ENCODE results near the gene VPS26C. TPM values are rescaled to one million over a fixed set of nuclear protein-coding genes. Genes with fewer than 3 reads are reported as not detected.
A peak's percentile ranks its signal among the peaks of the same experiment; 100 is the strongest.

The VPS26C gene
- total and polyA plus RNA-seq, 10 of the 15 experiments (the other 5 are each of a cell fraction or from before 2014, with no cell fraction given): 32.5 to 65.1 (median 48.0) TPM

GRCh38 chr21:37208056-37208721, 58.9 kb downstream of the VPS26C start (continued):
- TF ChIP-seq ZBTB40 (IDR thresholded peaks at IDR 0.05; ENCODE audit: borderline replicate concordance) (no peak; the same call in 1 of the 2 replicates), HDGF (IDR thresholded peaks at IDR 0.05) (peak; percentile 89), POLR2AphosphoS5 (IDR thresholded peaks at IDR 0.05; ENCODE audit: low read length) (peak; percentile 70), NFXL1 (IDR thresholded peaks at IDR 0.05; ENCODE audit: borderline replicate concordance) (no peak), FOS (IDR thresholded peaks at IDR 0.05; ENCODE audit: borderline replicate concordance, extremely low read depth, insufficient read length) (no peak), NBN (IDR thresholded peaks at IDR 0.05) (peak; percentile 31; the same call in 1 of the 2 replicates), IRF3 (IDR thresholded peaks at IDR 0.05) (no peak), TCF12 (IDR thresholded peaks at IDR 0.05; ENCODE audit: low read depth, low read length) (0 out of 2 replicates have a peak, but pooled peaks have one; percentile 34), CBX5 (IDR thresholded peaks at IDR 0.05; ENCODE audit: low read depth) (no peak), YBX1 (IDR thresholded peaks at IDR 0.05) (no peak), SIX5 (IDR thresholded peaks at IDR 0.05; ENCODE audit: low read depth, low read length, severe bottlenecking) (no peak), FOXM1 (IDR thresholded peaks at IDR 0.05; ENCODE audit: low read depth, low read length) (no peak), MTA3 (IDR thresholded peaks at IDR 0.05; ENCODE audit: borderline replicate concordance, low read length) (peak; percentile 75), RCOR1 (conservative IDR thresholded peaks at IDR 0.05; ENCODE audit: low read depth, low read length) (0 out of 2 replicates have a peak, but pooled peaks have one; percentile 17), YY1 (IDR thresholded peaks at IDR 0.05; ENCODE audit: low read depth, low read length) (peak; percentile 61), IRF5 (IDR thresholded peaks at IDR 0.05; ENCODE audit: borderline replicate concordance) (no peak), HDAC2 (IDR thresholded peaks at IDR 0.05) (no peak), EGR1 (IDR thresholded peaks at IDR 0.05; ENCODE audit: borderline replicate concordance in 1 of 2, low read depth in 2 of 2, low read length in 2 of 2) (peak in 1 of 2 experiments; percentile 38; a peak in 1 of 3 replicates), EZH2 (IDR thresholded peaks at IDR 0.05; ENCODE audit: borderline replicate concordance, control insufficient read depth, low read depth, low read length) (no peak), NR2F1 (conservative IDR thresholded peaks at IDR 0.05) (no peak), CTCF (IDR thresholded peaks at IDR 0.05 in 2 of 3, conservative IDR thresholded peaks at IDR 0.05 in 1 of 3; ENCODE audit: control insufficient read depth in 2 of 3, extremely low read depth in 1 of 3, insufficient read depth in 1 of 3, low read depth in 3 of 3, low read length in 3 of 3) (0 out of 6 replicates have a peak, but pooled peaks of 1 of the 3 experiments have one; percentile 7), MAX (IDR thresholded peaks at IDR 0.05; ENCODE audit: low read depth, low read length) (no peak)
